Activated CD4-positive, alpha-beta T cell treated with anti-CD3 and anti-CD28 coated beads, Interleukin-2, amount 10 ng/mL, durations not matched to agents 7 days and 5 days (primary cell): ENCODE data around the gene SLX4IP. TPM values are rescaled to one million over a fixed set of nuclear protein-coding genes. Genes with fewer than 3 reads are reported as not detected.

Source experiments
- CTCF ChIA-PET: fragments of 350-600 bp; sonication (Branson Sonifier 250); formaldehyde crosslinking; loops from one replicate; lab custom pipeline; 2021; ENCODE audit warnings: antibody characterized with exemption; lab: Charles Lee
- POLR2A ChIA-PET: fragments of 350-600 bp; sonication (Branson Sonifier 250); formaldehyde crosslinking; loops from one replicate; lab custom pipeline; 2021; ENCODE audit warnings: antibody characterized with exemption; lab: Charles Lee
- DNase-seq: peaks from one replicate; pipeline ENCODE4 v3.0.0-alpha.2; 2020
- H3K27ac Mint-ChIP-seq: one replicate; pipeline ENCODE4 v1.8.0; 2021; ENCODE audit warnings: mild to moderate bottlenecking, moderate library complexity, mixed read lengths
- H3K27me3 Mint-ChIP-seq: one replicate; pipeline ENCODE4 v1.8.0; 2021; ENCODE audit warnings: mixed read lengths
- H3K36me3 Mint-ChIP-seq: one replicate; pipeline ENCODE4 v1.8.0; 2021; ENCODE audit warnings: low read depth, mixed read lengths
- H3K4me1 Mint-ChIP-seq: one replicate; pipeline ENCODE4 v1.8.0; 2021; ENCODE audit warnings: mixed read lengths
- H3K4me3 Mint-ChIP-seq: one replicate; pipeline ENCODE4 v1.8.0; 2021; ENCODE audit warnings: mild to moderate bottlenecking, moderate library complexity, mixed read lengths
- H3K9me3 Mint-ChIP-seq: one replicate; pipeline ENCODE4 v1.8.0; 2021; ENCODE audit warnings: mixed read lengths
- total RNA-seq, 2 experiments: library from RNA; stranded (reverse); gene quantifications; one replicate each; pipeline ENCODE4 v1.2.3, GENCODE V29; 2021

Gene SLX4IP
- total RNA-seq, 2 experiments from 2014 or later = 9.2 to 9.5 TPM

DNA sequence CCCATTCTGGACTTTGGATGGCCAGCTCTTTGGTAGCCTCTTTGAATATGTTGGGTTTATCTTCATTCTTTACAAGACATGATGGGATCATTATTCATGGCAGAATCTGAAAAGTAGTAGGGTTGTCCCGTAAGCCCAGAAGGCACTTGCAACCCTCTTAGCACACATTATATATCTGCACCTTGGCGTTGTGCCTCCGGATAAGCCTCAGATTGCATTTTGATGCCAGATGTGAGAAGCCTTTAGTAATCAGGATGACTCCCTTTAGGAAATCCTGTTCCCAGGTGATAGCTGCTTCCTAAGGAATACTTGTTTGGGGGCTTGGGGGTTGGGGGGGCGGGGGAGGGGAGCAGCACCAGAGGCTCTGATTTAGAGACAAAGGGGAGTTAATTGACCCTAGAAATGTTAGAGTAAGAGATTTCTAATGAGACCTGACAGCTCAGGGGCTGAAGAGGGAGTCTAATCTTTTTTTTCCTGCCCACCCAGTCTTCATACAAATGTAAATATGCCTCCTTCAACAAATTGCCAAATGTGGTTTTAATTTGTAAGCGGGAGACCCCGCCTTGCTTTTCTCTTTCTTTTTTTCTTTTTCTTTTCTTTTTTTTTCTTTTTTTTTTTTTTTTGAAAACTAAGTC, 183.6 kb downstream of the SLX4IP start:
- Mint-ChIP-seq H3K9me3 (no peaks in the 10 kb centered on the region), H3K4me3 (no peak overlapping the region), H3K36me3 (peaks cover 7% of the 10 kb centered on the region), H3K4me1 (no peaks in the 10 kb centered on the region), H3K27ac (no peak overlapping the region), H3K27me3 (no peaks in the 10 kb centered on the region)
- DNase-seq = no peak
- CTCF ChIA-PET = no interaction called here
- POLR2A ChIA-PET = no interaction called here

DNA sequence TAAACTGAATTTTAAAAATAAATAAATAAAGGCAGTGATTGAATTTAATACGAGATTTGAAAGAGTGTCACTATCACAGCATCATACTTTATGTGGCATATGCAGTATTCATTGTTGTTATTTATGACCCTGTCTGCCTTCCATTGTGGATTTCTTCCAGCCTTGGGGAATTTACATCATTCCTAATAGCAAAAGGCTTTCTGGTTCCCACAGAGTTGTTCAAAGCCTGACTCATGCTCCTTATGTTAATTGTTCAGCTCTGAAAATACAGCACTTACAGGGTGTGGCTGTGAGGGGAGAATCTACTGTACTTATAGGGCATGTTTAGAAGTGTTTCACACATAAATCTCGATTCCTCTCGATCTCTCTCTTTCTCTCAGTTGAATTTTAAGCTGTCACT, 184.3 kb downstream of the SLX4IP start:
- Mint-ChIP-seq H3K27ac (no peak overlapping the region), H3K9me3 (no peaks in the 10 kb centered on the region), H3K4me3 (no peak overlapping the region), H3K27me3 (no peaks in the 10 kb centered on the region), H3K4me1 (no peaks in the 10 kb centered on the region), H3K36me3 (peaks cover 5% of the 10 kb centered on the region)
- ChIA-PET CTCF (no interaction called here), POLR2A (no interaction called here)
- no peak for DNase-seq

DNA sequence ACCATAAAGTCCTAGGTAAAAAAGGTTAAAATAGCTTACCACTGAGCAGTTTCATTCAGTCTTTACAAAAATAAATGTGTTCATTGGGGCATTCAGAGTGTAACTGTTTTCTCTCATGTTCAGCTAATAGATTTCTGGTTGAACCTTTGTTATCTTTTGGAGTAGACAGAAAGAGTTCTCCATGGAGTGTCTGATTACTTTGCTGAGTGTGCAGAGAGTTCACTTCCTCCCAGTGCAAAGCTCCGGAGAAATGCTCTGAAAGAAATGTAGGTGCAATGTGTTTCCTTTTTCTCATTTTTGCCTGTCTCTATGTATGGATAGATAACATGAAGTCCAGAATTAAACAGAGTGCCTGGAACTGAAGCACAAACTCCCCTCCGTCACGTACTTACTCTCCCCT, 186.0 kb downstream of the SLX4IP start:
- H3K27me3 Mint-ChIP-seq = no peaks in the 10 kb centered on the region
- no peaks in the 10 kb centered on the region for H3K4me1 Mint-ChIP-seq
- no peak for DNase-seq
- H3K36me3 Mint-ChIP-seq = peaks cover 3% of the 10 kb centered on the region
- H3K27ac Mint-ChIP-seq = no peak overlapping the region
- H3K4me3 Mint-ChIP-seq = no peak overlapping the region
- H3K9me3 Mint-ChIP-seq = no peaks in the 10 kb centered on the region
- CTCF ChIA-PET = interaction anchor here (1.0 kb wide), 1 partner anchor 10 kb away, joined by 4 read pairs; no protein-coding TSS in a partner anchor
- POLR2A ChIA-PET = no interaction called here

DNA sequence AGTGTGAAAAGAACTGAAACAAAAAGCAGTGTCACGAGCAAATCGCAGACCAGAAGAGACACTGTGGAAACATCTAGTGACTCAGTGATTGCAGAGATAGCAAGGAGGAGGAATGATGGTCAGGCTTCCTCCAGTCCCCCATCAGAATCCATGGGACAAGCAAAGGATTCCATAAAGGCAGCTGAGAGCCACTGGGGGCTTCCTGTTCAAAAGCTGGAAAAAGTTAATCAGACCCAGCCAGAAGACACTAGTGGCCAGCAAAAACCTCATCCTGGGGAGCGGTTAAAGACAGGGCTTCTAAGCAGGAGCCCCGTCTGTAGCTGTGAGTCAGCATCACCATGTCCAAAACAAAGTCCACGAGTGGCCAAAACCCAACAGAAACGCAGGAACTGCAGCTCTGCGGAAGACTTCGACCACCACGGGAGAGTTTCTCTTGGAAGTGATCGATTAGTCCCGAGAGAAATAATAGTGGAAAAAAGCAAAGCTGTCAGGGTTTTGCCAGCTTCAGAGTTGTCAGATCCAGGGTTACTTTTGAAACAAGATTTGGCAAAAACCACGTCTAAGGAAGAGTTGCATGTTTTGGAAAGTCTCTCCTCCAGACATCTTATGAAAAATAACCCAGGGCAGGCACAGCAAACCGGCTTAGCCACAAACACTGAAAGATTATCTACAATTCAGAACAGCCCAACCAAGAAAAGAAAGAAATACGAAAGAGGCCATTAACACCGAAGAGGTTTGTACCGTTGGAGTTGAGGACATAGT, 187.7 kb downstream of the SLX4IP start:
- no peaks in the 10 kb centered on the region for H3K27me3 Mint-ChIP-seq
- ChIA-PET POLR2A (no interaction called here), CTCF (interaction anchor here (0.9 kb wide), 1 partner anchor 19 kb away, joined by 3 read pairs; no protein-coding TSS in a partner anchor)
- no peaks in the 10 kb centered on the region for H3K9me3 Mint-ChIP-seq
- no peak overlapping the region for H3K4me3 Mint-ChIP-seq
- no peak for DNase-seq
- H3K4me1 Mint-ChIP-seq = no peaks in the 10 kb centered on the region
- H3K36me3 Mint-ChIP-seq = peaks cover 2% of the 10 kb centered on the region
- no peak overlapping the region for H3K27ac Mint-ChIP-seq

DNA sequence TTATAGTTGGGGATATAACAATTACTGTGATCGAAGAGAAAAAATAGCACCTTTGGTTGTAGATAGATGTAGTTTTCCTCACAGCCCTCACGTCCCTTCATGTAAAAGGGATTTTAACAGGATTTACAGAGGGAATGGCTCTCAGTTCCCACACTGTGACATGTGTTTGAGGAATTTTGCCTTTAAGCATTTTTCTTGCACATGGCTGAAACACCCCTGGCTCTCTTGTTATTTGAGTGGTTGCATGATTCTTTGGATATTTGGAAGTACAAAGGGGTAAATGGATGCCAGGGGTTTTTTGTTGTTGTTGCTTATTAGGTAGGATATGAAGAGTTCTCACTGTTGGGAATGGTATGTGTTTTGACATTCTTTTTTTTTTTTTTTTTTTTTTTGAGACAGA, 190.5 kb downstream of the SLX4IP start:
- Mint-ChIP-seq H3K27ac (no peak overlapping the region), H3K27me3 (no peaks in the 10 kb centered on the region), H3K36me3 (peaks cover 2% of the 10 kb centered on the region), H3K4me1 (no peaks in the 10 kb centered on the region), H3K4me3 (no peak overlapping the region), H3K9me3 (no peaks in the 10 kb centered on the region)
- ChIA-PET CTCF (interaction anchor here (0.6 kb wide), 1 partner anchor 106 kb away, joined by 3 read pairs; no protein-coding TSS in a partner anchor), POLR2A (no interaction called here)
- no peak for DNase-seq

DNA sequence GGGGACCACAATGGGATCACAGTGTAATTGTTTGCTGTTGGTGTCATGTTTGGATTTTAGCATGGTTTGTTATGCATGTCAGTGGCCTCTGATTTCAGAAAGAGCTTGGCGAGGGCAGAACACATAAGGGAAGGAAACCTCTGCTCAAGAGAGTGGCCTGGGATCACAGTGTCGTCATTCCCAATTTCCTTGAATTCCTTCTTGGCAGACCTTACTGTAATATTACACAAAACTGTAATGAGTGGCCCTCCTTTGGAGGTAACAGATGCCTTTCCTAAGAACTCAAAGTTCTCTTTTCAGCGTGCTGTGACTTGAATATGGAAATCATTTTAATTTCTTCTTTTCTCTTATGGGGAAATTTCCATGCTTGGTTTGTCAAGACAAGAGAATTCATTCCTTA, 191.8 kb downstream of the SLX4IP start:
- H3K36me3 Mint-ChIP-seq = no peaks in the 10 kb centered on the region
- H3K4me1 Mint-ChIP-seq = no peaks in the 10 kb centered on the region
- H3K4me3 Mint-ChIP-seq = no peak overlapping the region
- ChIA-PET CTCF (no interaction called here), POLR2A (no interaction called here)
- no peaks in the 10 kb centered on the region for H3K9me3 Mint-ChIP-seq
- H3K27me3 Mint-ChIP-seq = no peaks in the 10 kb centered on the region
- no peak overlapping the region for H3K27ac Mint-ChIP-seq
- no peak for DNase-seq

DNA sequence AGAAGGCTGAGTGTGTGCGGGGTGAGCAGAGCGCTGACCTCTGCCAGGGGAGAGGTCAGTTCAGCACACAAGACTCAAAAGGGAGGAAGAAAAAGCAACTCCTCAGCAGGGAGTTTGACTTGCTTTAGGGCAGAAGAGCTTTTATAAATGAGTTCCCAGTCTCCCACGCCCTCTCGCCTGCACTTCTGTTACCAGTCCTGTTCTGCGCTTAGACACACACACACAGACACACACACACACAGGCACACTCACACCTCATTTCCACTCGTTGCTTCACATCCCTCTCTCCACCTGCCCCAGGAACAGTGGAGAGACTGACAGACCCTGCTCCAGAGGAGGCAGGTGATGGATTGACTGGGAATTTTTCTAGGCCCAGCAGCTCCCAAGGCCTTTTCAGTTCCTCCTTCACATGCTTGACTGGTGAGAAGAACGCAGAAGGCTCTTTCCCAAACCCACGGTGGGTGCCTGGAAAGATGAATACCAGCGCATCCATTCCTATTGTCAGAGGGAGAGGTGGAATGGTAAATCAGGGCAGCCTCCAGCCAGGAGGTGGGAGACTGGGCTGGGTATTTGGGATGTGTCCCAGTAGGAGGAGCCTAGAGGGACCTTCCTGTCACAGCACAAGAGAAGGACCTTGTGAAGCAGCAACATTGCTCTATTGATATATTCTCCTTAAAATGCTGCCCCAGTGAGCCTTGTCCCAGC, 195.0 kb downstream of the SLX4IP start:
- DNase-seq = no peak
- no peak overlapping the region for H3K27ac Mint-ChIP-seq
- POLR2A ChIA-PET = no interaction called here
- H3K9me3 Mint-ChIP-seq = no peaks in the 10 kb centered on the region
- CTCF ChIA-PET = no interaction called here
- H3K4me1 Mint-ChIP-seq = peaks cover 7% of the 10 kb centered on the region
- no peaks in the 10 kb centered on the region for H3K36me3 Mint-ChIP-seq
- H3K4me3 Mint-ChIP-seq = no peak overlapping the region
- no peaks in the 10 kb centered on the region for H3K27me3 Mint-ChIP-seq

DNA sequence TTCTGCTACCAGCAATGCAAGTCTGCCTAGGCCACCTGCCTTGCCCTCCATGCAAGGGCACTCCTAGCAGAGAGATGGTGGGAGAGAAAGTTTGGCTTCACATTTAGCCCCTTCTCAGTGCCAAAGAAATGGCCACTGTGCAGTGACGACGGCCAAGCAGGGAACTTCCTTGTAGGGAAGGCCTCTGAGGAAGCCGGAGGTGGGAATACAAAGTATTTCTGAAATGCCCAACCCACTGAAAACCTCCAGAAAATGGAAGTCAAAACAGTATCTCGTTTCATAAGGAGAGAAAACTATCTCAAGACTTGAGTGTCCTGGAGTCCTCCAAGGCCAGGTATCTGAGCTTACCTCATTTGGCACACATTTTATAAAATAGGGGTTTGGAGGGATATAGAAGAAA, 196.0 kb downstream of the SLX4IP start:
- CTCF ChIA-PET = interaction anchor here (0.6 kb wide), 1 partner anchor 146 kb away, joined by 3 read pairs; no protein-coding TSS in a partner anchor
- Mint-ChIP-seq H3K4me3 (no peak overlapping the region), H3K9me3 (no peaks in the 10 kb centered on the region), H3K36me3 (no peaks in the 10 kb centered on the region), H3K27ac (no peak overlapping the region), H3K27me3 (no peaks in the 10 kb centered on the region), H3K4me1 (peaks cover 7% of the 10 kb centered on the region)
- POLR2A ChIA-PET = interaction anchor here (0.6 kb wide), 1 partner anchor 70 kb away, joined by 8 read pairs; no protein-coding TSS in a partner anchor
- no peak for DNase-seq

DNA sequence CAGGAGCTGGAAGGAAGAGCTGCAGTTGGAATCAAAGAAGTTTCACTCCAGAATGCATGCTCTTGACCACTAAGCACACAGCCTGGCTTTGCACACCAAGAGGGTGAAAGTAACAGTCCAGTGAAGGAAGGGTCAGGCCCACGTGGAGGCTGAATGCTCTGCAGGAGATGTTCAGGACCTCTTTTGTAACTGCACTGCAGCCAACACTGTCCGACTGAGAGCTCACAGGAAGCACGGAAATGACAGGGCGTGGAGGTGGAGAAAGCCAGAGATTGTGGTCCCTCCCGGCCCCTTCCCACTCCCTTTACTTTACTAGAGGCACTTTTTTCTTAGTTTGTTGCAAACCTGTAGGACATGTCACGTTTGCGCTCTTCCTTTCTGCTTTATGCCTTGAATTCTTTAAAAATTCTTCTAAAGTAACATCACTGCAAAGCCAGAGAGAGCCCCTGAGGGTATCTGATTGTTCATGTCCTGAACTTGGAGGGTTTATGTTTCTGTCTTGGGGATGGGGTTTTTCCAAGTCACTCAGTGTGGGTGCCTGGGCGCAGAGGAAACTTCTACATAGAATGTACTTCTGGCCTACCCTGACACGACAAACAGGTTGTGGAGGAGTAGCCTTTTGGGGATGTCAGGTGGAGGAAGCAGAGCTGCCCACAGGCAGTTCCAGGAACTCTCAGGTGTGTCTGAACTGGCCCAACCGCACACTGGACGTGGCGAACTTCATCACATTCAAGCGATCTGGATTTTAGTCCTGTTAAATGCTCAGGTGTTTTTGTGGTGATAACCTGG, 197.8 kb downstream of the SLX4IP start:
- no peak for DNase-seq
- Mint-ChIP-seq H3K4me3 (no peak overlapping the region), H3K27ac (no peak overlapping the region), H3K4me1 (peaks cover 7% of the 10 kb centered on the region), H3K27me3 (no peaks in the 10 kb centered on the region), H3K9me3 (no peaks in the 10 kb centered on the region), H3K36me3 (no peaks in the 10 kb centered on the region)
- ChIA-PET POLR2A (no interaction called here), CTCF (no interaction called here)

DNA sequence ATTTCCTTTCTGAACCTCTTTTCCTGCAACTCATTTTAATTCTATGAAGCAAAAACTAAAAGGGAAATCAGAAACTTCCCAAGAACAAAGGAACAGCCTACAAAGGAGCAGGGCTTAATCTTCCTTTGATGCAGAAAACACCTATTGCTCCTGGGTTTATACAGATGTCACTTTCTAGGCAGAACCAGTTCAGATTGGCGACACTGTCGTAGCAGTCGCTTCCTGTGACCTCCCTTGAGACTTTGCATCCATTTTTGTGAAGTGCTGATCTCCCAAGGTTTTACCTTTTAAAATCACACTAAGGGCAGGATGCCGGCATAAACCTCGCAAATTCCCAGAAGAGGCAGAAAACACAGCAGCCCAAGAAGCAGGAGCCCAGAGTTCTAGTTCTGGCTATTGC, 198.6 kb downstream of the SLX4IP start:
- Mint-ChIP-seq H3K4me3 (no peak overlapping the region), H3K27ac (no peak overlapping the region), H3K9me3 (no peaks in the 10 kb centered on the region), H3K27me3 (no peaks in the 10 kb centered on the region), H3K36me3 (no peaks in the 10 kb centered on the region), H3K4me1 (peaks cover 7% of the 10 kb centered on the region)
- no peak for DNase-seq
- POLR2A ChIA-PET = no interaction called here
- CTCF ChIA-PET = no interaction called here

DNA sequence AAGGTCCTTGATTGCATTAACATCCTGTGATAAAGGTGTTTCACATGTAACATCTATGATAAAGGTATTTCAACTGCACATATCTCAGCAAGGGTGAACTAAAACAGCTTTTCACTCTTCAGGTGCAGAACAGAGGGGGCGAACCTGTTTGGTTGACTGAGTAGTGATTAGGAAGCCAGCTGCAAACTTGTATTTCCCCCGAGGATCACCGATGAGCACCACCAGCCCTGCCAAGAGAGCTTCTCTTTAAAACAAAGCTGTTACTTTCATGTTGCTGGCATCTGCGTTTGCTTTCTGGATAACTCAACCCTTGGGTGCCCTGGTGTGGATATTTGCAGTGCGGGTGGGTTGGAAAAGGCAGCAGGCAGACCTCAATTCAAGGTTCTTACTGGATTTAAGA, 199.1 kb downstream of the SLX4IP start:
- DNase-seq = no peak
- ChIA-PET POLR2A (no interaction called here), CTCF (no interaction called here)
- Mint-ChIP-seq H3K36me3 (no peaks in the 10 kb centered on the region), H3K4me1 (peaks cover 7% of the 10 kb centered on the region), H3K27ac (no peak overlapping the region), H3K27me3 (no peaks in the 10 kb centered on the region), H3K9me3 (no peaks in the 10 kb centered on the region), H3K4me3 (no peak overlapping the region)

DNA sequence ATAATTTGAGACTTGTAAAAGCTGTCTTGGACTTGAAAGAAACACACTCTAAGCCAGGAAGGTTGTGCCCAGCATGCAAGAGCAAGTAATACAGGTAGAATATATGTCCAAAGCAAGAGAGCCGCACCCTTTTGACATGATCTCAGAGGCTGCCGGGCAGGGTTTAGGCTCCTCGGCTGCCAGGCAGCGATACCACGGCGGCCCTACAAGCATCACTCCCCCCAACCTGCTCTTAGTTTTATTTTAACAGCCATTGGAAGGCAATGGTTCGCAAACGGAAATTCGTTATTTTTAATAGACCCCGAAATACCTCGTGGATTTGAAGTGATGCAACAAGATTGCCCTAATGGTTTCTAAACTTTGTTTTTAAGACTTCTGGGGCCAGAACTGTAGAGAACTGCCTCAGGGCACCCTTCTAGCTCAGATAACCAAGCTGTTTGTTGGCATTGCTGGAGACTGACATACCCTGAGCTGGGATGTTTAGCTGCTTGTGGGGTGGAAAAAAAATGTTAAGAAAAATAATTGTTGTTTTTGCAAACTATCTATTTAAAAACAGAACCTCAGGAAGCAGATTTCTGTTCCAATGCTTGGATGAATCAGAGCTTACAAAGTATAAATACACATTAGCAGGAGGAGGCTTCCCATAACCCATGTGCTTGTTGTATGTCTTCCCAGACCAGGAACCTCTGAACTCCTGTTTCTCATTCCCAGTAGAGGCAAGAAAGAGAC, 199.7 kb downstream of the SLX4IP start:
- DNase-seq = no peak
- Mint-ChIP-seq H3K4me3 (no peak overlapping the region), H3K4me1 (peaks cover 7% of the 10 kb centered on the region), H3K9me3 (no peaks in the 10 kb centered on the region), H3K27ac (no peak overlapping the region), H3K36me3 (no peaks in the 10 kb centered on the region), H3K27me3 (no peaks in the 10 kb centered on the region)
- ChIA-PET CTCF (interaction anchor here (0.9 kb wide), 1 partner anchor 14 kb away, joined by 3 read pairs; no protein-coding TSS in a partner anchor), POLR2A (no interaction called here)
